NOMO-1 (cell line): ENCODE measurements around the gene KRTAP12-3.
A peak's percentile ranks its signal among the peaks of the same experiment; 100 is the strongest.
"Not testable (repeated sequence)": the region's sequence is repeated elsewhere in the genome, so short reads cannot be mapped to it uniquely, and the experiment has no call there.

Source experiments
- DNase-seq, 2 experiments: peaks; one replicate each; lab custom pipeline; 2025; ENCODE audit not compliant: unreplicated experiment in 2 of 2; lab: John Stamatoyannopoulos, UW

KRTAP12-3 gene

DNA sequence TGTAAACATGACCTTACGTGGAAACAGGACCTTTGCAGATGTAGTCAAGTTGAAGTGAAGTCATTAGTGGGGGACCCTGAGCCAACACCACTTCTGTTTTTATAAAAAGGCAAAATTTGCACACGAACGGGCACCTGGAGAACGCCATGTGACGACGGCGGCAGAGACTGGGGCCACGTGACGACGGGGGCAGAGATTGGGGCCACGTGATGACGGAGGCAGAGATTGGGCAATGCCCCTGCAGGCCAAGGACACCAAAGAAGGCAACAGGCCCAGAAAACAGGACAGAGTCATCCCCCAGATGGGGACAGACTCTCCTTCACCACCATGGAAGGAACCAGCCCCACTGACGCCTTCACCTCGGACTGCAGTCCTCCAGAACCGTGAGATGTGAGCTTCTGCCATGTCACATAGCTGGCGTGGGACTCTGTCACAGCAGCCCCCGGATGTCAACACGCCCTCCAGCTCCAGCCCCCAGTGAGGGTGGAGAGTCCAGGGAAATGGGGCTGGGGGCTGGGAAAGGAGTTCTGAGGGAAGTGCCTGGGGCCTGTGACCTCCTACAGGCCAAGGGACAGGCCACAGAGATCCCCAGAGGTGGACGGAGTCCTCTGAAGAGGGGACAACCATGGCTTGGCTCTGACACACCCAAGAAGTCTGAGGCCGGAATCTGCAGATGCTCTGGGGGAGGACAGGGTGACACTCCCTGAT, 7.3 kb upstream of the KRTAP12-3 start:
- no peak for DNase-seq

DNA sequence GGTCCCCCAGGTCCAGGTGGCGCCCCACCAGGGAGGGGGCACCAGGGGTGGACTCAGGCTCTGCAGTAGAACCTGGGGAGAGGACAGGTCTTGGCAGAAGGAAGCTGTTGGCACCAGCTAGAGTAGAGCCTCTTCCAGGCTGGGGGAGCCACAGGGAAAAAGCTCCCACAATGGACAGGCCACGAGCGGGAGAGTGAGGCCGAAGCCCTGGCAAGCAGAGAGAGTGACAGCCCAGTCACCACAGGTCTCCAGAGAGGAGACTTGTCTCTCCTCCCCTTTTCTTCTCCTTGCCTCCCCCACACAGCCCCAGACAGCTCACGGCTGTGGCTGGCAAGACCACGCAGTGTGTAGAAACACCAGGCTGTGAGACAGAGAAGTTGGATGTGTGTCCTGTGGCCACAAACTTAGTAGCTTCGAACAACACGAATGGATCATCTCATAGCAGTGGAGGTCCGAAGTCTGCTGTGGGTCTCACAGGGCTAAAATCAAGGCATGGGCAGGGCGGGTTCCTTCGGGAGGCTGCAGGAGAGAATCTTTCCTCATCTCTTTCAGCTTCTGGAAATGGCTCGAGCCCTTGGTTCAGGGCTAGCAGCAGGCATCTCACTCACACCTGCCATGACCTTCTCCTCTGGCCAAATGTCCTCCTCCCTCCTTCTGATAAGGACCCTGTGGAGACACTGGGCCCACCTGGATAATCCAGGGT, 6.6 kb upstream of the KRTAP12-3 start:
- DNase-seq: no peak

DNA sequence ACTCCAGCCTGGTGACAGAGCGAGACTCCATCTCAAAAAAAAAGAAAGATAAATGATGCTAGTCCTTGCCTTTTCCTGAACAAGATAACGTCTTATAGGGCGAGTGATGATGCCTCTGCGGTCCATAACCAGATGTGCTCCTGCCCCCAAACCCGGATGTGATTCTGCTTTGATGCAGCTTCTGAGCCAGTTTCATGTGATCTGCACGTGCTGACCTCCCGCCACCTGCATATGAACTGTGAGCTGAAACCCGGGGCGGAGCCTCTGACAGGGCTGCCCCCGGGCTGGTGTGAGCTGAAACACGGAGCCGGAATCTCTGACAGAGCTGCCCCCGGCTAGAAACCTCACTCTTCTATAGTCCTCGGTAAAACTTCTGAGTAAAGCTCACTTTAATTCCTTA, 4.6 kb upstream of the KRTAP12-3 start:
- no peak for DNase-seq

DNA sequence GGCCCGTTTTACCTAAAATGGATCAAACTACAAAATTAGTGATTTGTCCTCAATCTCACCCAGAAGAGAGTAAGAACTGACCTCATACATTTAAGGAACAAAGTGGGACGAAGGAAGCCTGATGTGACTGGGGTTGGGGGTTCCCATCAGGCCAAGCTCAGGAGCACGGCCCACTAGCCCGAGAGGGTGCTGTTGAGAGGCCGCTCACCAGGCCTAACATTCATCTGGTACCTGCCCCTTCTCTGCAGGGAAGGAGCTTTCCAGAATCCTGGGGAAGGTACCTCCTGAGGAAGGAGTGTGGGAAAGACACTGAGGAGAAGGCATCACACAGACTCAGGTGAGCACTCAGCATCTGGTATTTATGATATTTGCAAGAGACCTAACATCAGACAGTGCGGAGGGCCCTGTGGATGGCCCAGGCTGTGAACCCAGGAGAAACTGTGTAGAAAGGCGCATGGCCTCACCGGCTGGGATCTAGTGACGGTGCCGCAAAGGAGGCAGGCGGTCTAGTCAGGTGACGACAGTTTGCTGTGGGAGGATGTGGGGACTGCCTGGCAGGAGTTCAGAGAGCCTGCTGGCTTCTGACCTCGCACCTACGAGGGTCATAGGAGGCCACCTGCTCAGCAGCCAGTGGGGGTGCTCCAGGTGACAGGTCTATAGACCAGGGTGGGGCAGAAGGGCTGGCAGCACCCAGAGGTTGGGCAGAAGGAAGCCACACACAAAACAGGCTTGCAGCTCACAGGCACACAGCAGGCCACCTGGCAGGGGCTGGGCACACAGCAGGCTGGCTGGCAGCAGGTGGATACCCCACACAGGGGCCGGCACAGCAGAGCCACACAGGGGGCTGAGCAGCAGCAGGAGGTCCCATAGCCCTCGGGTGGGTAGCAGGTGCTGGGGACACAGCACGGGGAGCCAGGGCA, 3.8 kb upstream of the KRTAP12-3 start:
- DNase-seq: no peak

DNA sequence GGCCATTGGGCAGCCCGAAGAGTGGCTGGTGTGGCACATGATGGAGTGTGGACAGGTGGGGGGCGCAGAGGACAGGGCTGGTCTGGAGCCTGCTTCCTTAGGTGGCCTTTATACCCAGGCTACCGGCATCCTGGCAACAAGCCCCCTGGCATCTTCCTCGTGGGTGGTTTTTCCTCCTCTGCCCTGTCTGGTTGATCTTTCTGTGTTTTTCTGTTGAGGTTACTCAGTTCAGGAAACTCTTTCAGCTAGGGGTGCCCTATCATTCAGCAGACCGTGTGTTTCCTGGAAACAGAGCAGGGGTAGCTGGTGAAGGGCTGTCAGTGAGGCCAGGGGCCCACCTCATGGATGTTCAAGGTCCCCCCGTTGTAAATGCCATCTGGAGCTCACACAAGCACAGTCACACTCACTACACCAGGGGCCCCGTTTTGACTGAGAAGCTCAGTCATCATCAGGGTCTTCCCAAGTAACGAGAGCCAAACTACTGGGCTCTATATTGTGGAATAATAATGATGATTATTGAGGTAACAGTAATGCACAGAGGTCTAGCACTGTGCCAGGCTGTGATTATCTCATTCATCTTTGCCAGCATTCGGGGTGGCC, 3.1 kb upstream of the KRTAP12-3 start, which contains the start of gene KRTAP12-4:
TSS of gene KRTAP12-4 (minus strand) at position 84 of the 600 bp plus-strand sequence. CDS start at position 39, 45 bp downstream.
- DNase-seq: no peak

DNA sequence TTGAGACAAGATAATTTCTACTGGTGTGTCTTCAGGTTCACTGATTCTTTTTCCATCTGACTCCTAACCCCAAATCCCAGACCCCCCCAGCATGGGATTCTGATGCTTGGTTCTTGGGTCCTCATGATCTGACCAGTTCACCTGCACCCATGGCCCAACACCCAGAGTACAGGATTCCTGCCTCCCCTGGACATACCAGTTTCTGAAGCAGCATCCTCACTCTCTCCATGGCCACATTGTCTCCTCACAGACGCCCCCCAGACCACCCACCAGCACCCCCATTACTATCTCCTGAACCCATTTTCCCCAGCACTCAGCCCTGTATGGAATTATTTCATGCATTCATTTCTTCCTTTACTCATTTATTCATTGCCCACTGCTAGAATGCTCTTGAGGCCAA, 864 bp upstream of the KRTAP12-3 start:
- no peak for DNase-seq

DNA sequence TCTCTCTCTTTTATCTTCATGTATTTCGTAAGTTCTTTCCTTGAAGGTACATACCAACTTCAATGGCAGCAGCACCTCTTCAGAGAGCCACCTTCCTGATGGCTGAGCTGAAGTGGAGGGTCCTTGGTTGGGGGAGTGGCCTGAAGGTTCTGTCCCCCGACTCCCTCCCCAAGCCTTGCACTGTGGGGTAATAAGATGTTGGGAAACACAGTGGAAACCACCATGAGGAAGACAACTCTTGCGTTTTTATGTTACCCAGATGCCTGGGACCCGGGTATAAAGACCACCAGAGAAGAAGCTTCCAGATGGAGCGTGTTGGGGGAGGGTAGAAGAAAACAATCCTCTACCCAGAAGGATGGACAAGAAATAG, 794 bp downstream of the KRTAP12-3 start:
- DNase-seq: no peak

DNA sequence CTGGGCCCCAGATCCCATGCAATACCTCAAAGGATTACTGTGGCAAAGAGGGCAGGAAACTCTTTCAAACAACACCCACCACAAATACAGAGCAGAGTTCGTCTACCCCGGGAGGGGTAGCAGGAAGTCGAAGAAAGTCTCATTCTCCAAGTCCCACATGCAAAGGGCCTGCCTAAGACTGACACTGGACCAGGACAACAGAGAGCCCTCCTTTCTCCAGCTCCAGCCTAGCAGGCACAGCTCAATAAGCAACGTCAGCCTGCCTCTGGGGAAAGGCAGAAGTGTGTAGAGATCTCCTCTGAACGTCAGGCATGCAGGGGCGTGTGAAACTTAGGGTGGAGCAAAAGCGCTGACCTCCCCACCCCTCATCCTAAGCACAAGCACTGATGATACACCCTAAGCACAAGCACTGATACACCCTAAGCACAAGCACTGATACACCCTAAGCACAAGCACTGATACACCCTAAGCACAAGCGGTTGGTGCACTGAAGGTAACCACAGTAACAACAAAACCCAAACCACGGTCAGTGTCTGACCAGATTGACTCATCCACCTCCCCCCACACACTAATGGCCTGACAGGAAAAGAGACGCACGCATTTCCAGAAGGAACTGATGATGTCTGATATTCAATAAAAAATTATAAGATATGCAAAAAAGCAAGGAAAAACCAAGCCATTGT, 1.3 kb downstream of the KRTAP12-3 start:
- peak; percentile 1 to 7 for DNase-seq

DNA sequence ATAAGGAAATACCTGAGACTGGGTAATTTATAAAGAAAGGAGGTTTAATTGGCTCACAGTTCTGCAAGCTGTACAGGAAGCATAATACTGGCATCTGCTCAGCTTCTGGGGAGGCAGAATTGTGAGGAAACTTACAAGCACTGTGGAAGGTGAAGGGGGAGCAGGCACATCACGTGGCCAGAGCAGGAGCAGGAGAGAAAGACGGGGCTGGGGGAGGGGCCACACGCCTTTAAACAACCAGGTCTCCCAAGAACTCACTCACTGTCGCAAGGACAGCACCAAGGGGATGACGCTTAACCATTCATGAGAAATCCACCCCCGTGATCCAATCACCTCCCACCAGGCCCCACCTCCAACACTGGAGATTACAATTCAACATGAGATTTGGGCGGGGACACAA, 3.8 kb downstream of the KRTAP12-3 start:
- not testable (repeated sequence) for DNase-seq

DNA sequence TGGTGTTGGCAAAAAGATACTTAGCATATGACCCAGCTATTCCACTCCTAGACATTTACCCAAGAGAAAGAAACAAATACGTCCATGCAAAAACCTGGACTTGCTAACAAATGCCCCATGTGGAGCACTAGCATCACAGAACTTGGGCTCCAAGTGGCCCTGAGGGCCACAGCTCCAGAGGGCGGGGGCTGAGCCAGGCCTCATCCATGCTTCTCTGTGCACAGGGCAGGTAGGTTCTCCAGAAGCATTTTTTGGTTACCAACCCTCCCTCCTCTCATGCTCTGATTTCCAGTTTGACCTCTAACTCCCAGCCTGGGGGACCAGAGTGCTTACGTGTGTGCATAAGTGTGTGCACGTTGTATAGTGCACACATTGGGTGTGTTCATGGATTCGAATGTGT, 7.0 kb downstream of the KRTAP12-3 start:
- DNase-seq: no peak

DNA sequence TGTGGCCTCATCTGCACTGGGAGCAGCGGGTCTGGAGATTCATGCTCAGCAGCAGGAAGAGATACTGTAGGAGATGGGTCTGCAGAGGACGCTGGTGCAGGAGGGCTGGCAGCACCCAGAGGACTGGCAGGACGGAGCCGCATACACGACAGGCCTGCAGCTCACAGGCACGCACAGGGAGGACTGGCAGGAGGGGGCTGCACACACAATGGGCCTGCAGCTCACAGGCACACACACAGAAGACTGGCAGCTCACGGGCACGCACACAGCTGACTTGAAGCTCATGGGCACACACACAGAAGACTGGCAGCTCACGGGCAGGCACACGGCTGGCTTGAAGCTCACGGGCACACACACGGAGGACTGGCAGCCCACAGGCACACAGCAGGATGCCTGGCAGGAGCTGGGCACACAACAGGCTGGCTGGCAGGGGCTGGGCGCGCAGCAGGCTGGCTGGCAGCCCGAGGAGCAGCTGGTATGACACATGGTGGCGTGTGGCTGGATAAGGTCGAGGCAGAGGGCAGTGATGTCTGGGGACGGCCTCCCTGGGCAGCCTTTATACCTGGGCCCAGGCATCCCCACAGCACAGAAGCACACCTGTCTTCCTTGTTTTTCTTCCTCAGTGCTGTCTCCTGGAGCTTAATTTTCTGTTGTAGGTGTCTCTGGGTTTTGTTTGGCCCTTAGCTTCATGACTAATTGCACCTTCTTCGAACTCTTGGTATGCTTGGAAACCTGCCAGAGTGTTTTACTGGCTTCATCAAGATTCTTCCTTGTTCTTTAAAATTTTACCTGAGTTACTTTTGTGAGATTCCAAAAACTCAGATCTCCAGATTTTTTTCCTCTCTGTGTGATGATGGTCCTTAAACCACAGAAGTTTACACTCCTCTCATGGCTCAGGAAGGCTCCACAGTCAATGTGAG, 8.9 kb downstream of the KRTAP12-3 start, which contains the start of gene KRTAP12-2:
TSS of gene KRTAP12-2 (minus strand) at position 527 of the 920 bp plus-strand sequence. CDS start at position 486, 41 bp downstream.
- no peak for DNase-seq

DNA sequence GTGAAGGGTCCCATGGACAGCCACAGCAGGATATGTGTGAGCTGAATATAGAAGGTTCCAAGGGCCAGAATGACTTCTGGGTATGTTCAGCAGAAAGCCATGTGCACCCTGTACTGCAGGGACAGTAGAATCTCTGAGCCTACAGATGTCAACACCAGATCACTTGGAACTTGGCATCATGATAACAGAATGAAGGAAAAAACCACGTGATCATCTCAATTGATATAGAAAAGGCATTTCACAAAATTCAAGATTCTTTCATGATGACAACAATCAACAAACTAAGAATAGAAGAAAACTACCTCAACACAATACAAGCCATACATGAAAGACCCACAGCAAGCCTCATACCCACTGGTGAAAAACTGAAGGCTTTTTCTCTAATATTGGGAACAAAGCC, 9.9 kb downstream of the KRTAP12-3 start:
- DNase-seq: no peak

DNA sequence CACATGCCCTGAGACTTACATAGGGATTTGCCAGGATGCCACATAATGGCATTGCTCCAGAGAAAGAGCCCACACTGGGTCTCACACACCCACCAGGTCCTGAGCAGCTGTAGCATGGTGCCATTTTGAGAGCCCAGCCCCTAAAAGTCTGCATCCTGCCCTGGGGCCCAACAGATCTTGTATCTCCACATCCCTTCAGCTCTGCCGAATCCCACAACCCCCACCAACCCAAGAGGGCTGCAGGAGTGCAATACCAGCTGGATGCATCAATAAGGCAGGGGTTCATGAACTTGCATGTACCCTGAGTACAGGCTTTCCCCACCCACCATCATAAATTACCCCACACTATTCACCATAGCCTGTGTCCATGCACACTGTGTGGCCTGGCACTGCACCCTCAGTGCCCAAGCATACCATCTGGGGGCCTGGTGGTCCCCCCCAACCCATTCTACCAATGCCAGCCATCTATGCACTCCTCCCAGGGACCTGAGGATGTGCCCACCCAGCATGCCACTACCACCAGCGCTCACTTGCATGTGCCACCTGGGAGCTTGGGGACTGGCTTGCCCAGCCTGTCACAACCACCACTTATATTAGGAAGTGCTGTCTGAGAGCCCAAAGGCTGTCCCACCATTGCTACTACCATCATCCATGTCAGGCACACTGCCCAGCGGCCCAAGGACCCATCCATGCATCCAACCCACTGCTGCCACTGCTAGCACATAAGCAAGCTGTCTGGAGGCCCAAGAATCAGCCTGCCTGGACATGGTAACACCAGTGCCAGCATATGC, 13.1 kb downstream of the KRTAP12-3 start:
- no peak for DNase-seq

DNA sequence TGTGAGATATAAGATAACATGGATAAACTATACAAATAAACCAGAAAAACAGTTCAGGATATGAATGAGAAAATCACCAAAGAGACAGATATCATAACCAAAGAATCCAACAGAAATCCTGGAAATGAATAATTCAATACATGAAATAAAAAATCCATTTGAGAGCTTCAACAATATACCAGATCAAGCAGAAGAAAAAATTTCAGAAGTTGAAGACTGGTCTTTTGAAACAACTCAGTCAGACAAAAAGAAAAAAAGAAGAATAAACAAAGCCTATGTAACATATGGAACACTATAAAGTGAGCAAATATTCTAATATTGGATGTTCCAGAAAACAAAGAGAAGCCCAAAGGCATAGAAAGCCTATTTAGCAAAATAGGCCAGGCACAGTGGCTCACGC, 14.2 kb downstream of the KRTAP12-3 start:
- no peak for DNase-seq

DNA sequence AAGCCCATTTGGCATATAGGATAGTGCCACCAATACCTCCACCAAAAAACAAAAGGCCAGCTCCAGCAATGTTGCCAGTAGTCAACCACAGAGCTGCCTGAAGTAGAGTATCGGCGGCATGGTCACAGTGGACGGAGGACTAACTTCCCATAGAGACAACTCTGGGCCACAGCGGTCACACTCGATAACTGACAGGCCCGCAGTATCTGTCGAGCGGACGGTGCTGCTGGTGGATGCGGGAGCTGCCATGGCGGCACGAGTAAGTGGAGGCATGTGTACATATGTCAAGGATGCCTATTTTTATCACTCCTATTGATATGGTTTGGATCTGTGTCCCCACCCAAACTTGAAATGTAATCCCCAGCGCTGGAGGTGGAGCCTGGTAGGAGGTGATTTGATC, 20.1 kb downstream of the KRTAP12-3 start:
- DNase-seq: no peak

DNA sequence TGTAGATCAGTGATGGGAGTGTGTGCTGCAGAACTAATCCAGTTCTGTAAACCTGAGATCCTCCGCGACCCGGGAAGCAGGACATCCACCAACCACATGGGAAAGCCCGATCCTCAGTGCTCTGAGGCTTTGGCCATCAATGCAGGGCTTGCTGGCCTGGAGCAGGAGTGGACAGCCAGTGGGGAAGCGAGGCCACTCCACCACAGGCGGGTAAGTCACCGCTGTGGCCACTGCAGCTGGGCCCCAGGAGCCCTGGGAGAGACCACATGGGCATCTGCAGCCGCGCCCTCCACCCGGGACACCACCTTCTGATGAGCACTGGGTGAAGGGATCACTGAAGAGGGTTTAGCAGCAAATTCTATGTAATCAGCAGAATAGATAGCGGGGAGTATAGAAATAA, 23.4 kb downstream of the KRTAP12-3 start:
- DNase-seq: no peak

DNA sequence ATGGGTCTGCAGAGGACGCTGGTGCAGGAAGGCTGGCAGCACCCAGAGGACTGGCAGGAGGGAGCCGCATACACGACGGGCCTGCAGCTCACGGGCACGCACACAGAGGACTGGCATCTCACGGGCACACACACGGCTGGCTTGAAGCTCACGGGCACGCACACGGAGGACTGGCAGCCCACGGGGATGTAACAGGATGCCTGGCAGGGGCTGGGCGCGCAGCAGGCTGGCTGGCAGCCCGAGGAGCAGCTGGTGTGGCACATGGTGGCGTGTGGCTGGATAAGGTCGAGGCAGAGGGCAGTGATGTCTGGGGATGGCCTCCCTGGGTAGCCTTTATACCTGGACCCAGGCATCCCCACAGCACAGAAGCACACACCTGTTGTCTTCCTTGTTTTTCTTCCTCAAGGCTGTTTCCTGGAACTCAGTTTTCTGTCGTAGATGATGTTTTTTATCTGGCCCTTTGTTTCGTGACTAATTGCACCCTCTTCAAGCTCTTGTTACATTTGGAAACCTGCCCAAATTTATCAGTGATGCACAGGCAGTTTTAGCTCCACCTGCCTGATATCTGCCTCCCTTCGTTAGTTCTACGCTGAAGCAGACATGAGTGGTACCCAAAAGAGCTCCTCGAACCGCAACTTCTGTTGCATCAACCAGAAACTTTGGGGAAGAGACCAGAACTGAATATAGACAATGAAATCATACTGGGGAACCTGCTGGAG, 24.3 kb downstream of the KRTAP12-3 start, which contains the start of gene KRTAP12-1:
TSS of gene KRTAP12-1 (minus strand) at position 303 of the 719 bp plus-strand sequence. CDS start at position 263, 40 bp downstream.
- no peak for DNase-seq
